NCI-H446 (cell line): Measurements from ENCODE around the gene SLC6A6.
A peak's percentile ranks its signal among the peaks of the same experiment; 100 is the strongest.

Experiments
- DNase-seq, 2 experiments: peaks; one replicate each; lab custom pipeline; 2025; lab: John Stamatoyannopoulos, UW

Gene SLC6A6

DNA sequence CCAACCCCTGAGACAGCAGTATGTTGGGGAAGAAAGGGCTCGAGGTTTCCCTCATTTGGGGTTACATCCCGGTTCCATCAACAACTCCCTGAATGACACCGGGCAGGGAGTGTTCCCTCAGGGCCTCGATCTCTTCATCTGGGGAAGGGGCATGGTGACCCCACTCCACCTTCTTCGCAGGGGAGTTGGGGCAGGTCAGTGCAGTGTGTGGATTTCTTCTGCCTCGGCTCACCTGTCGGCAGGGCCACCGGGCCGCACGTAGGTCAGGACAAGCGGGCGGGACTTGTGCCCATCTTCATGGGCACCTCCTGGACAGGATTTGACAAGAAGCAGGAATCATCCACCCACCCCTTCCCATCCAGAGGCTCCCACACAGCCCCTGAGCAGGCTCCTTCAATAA, 120.4 kb downstream of the SLC6A6 start:
- no peak for DNase-seq

DNA sequence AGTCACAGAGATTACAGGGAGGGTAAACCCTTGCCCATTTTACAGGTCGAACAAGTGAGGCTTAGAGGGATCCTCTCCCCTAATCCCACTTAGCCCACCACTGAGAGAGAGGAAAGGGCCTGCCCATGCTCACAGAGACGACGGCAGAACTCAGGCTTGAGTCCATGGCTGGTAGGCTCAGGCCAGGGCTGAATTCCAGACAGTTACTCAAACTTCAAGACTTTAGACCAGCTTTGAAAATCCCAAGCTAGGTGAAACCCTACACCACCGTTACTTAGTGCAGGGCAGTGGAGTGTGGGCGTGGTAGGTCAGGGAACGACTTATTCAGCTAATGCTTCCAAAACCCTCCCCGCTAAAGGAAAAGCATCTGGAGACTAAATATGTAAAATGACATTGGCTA, 121.4 kb downstream of the SLC6A6 start:
- DNase-seq: no peak

DNA sequence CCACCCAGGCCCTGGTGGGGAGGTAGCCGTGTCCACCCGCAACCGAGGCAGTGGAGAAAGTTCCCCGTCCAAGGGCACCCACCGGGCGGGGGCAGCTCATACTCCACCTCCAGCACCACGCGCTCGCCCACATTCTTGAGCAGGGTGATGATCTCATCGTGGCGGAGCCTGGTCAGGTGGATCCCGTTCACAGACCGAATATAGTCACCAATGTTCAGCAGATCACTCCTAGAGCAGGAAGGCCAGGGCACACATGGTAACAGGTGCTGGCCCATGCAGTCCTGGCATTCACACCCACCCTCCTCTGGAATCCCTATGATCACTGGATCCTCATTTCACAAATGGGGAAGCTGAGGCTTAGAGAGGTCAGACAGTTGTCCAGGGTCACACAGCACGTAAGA, 121.9 kb downstream of the SLC6A6 start:
- no peak for DNase-seq

DNA sequence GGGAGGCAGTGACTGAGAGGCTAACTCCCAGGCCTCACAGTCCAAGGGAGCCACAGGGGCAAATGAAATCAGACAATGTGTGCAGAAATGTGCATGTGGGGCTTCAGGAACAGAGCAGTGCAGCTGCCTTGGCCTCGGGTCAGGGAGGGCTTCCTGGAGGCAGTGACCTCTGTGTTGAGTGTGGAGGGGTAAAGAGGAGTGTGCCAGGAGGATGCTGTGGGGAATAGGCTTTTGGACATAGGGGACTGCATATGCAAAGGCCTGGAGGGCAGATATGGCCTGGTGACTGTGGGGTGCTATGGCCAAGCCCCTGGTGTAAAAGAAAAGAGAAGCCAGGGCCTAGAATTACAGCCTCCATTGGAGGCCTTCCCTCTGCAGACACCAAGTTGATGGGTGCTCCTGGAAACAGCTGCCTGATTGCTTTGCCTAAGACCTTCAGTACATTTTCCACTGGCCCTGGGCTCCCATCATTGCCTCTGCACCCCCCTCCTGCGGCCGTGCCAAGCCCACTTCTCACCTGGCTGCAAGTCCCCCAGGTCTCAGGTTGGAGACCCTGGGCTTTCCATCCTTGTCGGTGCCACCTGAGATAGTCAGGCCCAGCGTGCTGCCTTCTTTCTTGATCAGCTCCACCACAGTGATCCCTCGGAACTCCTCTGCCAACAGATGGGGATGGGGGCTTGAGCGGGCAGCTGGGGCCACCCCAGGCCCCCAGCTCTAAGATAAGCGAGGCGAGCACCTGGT, 122.7 kb downstream of the SLC6A6 start:
- DNase-seq: no peak

DNA sequence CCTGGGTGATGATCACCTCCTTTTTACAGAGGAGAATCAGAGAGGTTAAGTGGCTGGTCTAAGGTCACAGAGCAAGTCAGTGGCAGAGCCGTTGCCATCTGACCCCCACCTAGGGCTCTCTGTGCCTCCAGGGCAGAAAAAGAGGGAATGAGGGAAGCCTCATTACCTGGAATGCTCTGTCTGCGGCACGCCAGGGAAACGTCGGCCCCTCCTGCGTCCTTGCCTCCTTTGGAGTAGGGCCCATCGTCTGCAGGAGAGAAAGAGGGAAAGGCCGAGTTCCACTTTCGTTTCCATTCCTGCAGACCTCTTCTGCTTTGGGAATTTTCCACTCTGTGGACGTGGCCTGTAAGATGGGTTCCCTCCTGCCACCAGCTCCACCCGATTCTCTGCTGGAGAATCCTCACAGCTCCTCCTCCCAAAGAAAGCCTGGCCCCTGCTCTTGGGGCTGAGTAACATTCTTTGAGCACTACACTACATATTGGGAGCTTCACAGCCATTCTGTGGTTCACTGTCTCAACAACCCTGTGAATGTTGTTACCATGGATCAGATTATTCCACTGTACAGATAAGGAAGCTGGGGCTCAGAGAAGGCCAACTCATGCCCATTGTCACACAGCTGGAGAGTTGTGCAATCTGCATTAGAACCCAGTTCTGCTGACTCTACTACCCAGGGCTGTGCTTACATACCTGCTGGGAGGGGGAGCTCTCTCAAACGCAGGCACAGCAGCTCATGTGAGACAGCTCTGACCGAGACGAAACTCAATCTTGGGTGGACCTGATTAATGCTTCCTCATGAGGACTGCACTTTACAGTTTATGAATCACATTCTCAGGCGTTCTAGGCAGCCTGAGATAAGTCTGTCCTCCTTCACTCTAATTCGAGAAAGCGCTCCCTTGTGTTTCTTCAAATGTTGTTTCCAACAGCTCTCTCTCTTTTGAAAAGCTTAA, 123.6 kb downstream of the SLC6A6 start:
- no peak for DNase-seq

DNA sequence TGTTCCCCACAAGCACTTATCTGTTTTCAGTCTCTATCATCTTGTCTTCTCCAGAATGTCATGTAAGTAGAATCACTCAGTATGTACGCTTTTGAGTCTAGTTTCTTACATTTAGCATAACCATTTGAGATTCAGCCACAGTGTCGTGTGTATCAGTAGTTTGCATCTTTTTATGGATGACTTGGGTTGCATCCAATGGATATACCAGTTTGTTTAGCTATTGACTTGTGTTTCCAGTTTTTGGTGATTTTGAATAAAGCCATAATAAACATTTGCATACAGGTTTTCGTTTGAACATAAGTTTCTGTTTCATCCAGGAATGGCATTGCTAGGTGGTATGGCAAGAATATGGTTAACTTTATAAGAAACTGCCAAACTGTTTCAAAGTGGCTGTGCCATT, 125.7 kb downstream of the SLC6A6 start:
- no peak for DNase-seq

DNA sequence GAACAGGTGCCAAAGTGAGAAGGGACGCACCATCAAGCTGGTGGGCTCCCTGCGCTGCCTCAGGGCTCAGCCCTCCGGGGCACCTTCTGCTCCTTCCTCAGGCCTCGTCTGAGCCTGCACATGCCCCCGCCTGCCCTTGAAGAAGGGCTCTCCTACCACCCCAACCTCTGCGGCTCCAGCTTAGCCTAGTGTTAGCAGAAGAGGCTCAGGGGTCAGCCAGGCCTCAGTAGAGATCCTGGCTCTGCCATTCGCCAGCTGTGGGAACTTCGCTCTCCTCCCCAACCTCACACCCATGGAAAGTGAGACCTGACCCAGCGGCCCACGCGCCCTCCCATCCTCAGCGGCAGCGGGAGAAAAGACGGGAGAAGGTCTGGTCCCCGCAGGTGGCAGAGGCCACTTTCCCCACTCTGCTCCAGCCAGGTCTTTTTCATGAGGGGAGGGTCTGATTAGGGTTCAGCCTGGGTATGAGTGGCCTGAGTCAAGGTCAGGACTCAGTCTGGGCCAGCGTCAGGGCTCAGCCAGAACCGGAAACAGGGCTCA, 129.5 kb downstream of the SLC6A6 start:
- no peak for DNase-seq

DNA sequence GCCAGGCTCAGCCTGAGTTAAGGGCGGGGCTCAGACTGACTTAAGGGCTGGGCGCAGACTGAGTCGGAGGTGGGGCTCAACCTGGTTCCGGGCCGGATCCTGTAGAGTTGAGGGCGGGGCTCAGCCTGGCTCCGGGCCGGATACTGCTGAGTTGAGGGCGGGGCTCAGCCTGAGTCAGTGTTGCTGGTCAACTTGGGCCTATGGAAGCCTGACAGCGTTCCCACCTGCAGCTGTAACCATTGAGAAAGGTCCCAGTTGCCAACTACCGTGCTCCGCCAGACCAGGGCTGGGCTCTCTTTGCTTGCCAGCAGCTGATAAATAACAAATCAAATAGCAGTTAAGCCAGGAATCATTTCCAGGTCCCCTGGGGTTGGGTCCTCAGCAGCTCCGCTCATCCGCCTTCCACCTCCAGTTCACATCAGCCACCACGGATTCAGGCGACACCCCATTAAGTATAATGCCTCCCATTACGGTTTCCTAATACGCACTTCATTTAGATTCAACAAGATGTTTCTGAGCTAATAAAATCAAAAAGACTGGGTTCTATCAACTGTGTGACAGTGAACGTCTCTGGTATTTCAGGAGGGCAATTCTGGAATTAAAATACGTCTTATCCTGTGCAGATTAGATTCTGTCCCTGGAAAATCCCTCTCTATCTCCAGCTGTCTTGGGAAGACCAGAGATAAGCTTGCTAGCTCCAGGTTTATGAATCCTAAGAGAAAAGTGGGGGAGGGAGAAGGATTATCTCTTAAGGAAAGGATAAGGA, 130.5 kb downstream of the SLC6A6 start:
- DNase-seq: peak in 1 of 2 experiments; percentile 6

DNA sequence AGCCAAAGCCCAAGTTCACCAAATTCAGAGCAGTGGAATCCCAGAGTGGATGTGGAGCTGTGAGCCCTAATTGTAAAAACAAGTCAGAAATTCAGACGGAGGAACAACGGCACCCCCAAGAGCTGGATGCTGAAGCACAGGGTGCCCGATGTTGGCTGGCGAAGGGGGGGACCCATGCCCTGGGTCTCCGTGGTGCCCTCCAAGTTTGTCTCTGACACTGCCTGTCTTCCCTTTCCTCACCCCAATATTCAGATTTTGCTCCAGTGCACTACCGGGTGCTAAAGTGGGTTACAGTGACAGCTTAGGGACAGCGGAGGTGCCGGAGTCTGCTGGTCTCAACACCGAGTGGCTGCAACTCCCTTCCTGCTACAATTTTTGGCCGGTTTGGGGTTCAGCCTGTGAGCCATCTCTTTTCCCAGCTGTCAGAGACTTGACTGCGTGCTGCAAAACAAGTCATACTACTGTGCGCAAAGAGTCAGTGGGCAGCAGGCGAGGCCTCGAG, 131.1 kb downstream of the SLC6A6 start:
- DNase-seq: no peak

DNA sequence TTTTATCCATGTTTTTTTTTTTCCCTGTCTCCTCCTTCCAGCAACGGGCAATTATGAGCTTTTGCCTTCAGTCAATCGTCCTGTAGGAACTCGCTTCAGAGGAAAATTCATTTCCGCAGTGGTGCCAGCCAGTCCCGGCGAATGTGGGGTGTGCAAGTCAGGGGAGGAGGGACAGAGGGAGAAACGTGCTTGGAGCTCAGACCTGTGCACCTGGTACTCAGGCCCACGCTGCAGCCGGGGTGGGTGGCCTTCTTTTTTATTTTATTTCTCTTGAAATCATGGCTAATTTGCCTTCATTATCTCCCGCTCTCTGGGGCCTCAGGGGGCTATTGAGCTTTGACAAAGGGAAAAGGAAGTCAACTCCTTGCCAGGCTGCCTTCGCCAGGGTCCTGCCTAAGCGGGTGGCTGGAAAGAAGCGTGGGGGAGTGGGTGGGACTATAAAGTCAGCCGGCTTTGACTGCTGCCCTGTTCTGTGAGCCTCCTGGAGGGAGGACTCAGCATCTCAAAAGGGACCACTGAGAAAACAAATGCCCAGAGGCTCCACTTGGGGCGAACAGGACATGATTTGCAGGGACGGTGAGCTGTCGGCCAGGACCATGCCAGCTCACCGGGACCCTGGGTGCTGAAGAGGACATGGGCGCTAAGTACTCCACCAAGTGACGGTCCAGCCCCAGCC, 132.2 kb downstream of the SLC6A6 start:
- DNase-seq: no peak

DNA sequence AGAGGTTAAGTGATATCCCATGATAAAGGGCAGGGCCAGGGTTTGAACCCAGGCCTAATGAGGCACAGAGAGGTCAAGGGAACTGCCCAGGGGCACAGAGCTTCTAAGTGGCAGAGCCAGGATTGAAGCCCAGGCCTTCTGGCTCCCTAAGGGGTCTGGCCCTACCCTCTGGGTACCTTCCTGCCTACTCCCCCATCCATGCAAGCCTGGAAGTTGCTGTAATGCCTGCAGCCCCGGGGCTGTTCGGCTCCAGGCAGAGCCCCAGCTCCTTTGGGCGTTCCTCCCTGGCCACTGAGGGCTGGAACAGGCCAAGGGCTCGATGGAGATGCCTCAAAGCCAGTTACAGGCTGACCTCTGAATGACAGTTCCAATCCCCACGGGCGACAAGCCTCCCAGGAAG, 133.2 kb downstream of the SLC6A6 start:
- DNase-seq: no peak

DNA sequence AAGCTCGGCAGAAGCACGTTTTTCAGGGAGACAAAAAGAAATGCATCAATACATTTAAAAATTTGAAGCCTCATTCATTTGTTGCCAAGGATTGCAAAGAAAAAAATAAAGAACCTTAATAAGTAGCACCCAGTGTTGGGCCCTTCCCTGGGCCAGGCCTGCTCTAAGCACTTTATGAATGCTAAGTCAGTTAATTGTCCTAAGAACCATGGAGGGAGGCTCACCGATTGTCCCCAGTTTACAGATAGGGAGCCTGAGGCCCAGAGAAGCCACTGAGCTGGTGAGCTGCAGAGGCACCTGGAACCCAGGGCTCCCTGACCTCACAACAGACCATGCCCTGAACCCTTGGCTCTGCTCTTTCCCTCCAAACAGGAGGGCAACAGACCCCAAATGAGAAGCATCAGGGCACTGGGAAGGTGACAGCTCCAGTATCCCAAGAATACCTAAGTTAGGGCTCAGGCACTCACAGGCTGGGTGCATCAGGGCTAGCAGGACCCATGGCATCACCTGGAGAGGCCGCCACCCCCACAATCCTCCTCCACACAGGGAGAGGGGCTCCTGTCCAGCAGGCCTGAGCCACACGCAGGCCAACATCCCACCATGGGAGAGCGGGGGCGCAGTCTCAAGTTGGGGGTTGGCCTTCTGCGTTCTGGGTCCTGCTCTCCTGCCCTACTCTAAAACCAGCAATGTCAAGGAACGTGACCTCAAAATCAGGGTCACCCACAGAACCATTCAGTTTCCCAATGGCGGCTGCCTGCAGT, 133.8 kb downstream of the SLC6A6 start:
- no peak for DNase-seq

DNA sequence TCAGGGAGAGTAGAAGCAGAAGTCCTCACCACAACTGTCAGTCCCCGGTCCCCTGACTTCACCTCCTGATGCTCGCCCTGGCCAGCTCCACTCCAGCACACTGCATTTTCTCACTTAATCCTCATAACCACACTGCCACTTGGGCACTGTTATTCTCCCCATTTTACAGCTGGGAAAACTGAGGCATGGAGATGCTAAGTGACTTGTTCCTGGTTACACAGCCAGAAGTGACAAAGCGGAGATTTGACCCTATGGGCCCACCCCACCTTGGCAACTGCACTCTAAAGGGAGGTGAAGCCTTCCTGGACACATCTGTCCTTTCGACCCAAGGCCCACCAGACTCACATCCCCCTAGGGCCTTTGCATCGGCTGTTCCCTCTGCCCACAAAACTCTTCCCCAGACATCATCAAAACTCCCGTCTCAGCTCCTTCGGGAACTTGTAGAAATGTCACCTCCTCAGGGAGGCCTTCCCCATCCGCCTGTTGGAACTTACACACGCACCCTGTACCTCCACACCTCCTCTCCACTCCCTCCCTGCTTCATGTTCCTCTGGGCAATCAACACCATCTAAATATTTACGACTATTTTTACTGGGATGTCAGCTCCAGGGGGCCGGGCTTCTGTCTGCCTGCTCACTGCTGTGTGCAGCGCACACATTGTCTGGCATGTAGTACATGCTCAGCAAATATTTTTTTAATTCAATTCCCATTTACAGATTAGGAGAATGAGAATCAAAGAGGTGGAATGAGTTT, 134.6 kb downstream of the SLC6A6 start:
- DNase-seq: no peak

DNA sequence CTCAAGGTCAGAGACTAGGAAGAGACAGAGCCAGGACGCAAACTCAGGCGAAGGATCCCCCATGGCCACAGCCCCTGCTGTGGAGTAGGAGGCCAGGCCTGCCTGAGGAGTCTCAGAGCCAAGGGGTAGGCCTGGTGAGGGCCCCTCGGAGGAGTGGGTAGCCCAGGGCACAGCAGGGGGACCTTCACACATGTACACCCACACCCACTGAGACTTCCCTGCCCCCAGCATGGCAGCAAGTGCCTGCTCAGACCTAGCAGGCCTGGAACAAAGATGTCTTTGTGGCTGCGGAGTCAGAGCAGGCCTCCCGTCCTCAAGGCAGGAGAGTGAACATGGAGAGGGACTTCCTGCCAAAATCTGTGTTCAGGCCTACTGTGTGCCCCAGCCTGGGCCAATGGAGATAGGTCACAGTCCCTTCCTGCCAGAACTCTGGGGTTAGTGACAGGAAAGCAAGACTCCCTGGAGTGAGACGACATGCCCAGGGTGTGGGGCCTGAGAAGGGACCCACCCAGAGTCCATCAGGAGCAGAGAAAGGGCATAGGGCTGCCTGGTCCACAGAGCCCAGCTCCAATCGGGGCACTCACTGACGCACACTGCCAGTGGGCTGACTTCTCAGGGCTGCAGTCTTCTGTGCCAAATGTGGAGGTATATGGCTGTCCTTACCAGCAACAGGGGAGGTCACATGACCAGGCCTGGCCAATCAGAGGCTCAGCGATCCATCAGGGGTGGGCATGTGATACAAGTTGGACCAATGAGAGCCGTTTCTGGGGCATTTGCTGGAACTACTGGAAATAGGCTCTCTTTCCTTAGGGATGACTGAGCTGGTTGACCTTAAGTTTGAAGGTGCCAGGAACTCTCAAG, 135.4 kb downstream of the SLC6A6 start:
- DNase-seq: peak in 1 of 2 experiments; percentile 1

DNA sequence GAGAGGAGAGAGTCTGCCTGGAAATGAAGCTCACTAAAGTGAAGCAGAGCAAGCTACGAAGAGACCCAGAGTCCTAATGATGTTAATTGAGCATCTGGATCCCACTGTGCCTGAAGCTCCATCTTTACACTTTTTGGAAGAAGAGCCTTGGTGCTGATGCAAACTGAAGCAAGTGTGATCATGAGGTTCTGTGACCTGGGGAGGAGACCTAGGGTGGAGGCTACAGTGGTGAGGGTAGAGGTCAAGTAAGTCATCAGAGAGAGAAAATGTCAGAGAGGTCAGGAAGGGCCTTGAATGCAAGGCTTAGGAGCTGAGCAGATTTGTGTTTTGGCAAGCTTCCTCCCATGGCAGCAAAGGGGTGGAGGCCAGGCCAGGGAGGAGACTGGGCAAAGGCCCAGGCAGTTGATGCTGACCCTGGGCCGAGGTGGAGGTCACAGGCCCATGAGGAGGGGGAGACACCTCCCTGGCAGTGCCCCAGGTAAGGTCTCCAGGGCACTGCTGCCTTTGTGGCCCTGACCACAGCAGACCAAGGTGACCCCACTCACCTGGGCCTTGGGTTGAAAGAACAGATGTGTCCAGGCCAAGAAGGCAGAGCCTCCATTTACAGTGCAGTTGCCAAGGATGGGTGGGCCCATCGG, 136.2 kb downstream of the SLC6A6 start:
- no peak for DNase-seq
